COLO668 (cell line): ENCODE results near the gene METTL25B.
"Not testable (repeated sequence)": the region's sequence is repeated elsewhere in the genome, so short reads cannot be mapped to it uniquely, and the experiment has no call there.

Experiments used
- DNase-seq: peaks from one replicate; lab custom pipeline; 2025; ENCODE audit not compliant: unreplicated experiment; lab: John Stamatoyannopoulos, UW

The METTL25B gene

GRCh38 chr1:156747742-156748669 is 19.7 kb downstream of the METTL25B start:
- no peak for DNase-seq

DNA sequence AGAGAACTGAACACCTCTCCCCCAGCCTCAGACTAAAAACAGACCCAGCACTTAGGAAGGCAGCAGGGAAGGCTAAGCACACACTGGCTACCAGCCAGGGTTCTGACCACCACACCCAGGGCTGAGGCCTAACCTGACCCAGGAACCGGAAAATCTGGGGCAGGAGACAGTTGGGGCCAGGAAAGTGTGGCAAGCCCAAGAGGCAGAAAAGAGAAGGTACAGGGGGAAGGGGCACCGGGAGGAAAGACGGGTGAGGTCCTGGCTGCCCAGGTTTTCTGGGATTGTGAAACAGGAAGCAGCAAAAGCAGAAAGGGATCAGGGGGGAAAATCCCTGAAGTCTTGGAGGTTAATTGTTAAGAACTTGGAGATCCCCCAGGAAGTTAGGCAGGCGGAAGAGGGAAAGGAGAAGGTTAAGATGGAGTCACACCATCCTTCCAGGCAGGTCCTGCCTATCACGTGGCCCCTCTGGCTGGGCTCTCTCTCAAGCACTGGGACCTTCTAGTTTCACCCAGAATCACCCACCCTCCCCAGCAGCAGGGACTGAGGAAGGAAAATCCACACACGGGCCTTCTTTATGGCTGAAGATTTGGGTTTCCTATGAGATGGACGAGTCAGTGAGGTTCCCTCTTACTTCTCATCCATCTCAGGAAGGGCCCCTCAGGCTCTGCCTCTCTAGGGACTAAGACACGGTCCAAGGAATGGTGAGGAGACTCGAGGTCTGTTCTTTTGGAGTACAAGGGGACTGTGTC is 20.6 kb downstream of the METTL25B start:
- DNase-seq = peak; percentile 40

DNA sequence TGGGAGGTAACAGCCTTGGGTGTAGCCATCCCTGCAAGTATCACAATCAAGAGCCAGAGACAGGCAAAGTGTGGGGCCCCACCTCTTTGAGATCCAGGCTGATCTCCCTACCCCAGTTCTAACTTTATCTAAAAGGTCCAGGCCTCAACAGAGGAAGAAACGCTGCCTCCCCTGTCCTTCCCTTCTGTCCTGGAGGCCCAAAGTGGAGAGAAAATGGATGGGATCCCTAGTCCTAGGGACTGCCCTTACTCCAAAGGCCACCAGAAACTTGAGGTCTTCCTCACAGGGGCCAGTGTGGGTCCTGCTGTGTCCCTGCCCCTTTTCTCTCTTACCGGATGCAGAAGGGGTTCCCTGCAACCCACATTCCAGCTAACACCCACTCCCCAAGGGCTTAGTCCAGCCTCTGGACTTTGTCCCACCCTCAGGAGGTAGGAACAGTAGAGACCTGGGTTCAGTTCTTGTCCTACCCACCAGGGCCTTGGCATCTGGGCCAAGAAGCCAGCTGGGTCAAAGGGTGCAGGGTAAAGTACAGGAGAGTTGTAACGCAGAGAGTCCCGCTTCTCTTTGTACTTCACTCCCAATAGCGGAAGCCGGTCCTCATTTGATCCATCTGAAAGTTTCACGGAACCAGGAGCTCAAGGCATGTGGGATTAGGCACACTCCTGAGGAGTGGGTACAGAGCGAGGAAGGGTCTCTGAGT is 21.3 kb downstream of the METTL25B start:
- DNase-seq = no peak

DNA sequence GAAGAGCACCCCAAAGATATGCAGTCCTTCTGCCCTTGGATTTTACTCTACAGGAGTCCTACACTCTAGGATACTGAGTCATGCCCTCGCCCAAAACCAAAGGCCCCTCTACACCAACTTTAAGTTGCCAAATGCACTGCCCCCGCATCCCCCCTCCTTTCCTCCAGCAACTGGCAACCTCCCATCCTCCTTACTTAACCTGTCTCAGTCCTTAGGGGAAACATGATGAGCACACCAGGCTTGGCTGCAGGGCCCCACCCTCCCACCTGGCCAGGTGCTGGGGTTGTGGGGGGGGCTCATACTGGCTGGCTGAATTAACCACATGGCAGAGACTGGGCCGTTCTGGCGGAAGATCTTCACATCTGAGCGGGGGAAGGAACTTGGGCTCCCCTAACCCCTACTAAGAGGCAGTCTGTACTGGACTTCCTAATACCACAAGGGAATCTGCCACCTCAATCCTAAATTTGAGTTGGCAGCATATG is 22.0 kb downstream of the METTL25B start:
- DNase-seq = peak; percentile 83

GRCh38 chr1:156750711-156751450 is 22.6 kb downstream of the METTL25B start:
- DNase-seq = peak; percentile 79

DNA sequence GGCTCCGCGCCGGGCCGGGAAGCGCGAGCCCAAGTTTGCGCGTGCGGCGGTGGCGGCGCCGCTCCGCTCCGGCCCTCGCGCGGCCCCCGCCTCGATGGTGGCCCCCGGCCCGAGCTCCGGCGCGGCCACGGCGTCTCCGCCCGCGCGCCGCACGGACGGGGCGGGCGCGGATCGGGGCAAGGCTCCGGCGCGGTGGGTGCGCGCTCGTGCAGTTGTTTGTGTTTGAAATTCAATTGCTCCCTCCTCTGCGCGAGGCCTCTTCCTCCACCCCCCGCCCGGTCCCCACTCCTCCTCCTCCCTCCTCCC is 23.1 kb downstream of the METTL25B start, which contains the start of gene HDGF:
Gene HDGF (minus strand): TSS at position 225 of the 306 bp plus-strand sequence. CDS start 246 bp downstream, outside the sequence.
- no peak for DNase-seq

DNA sequence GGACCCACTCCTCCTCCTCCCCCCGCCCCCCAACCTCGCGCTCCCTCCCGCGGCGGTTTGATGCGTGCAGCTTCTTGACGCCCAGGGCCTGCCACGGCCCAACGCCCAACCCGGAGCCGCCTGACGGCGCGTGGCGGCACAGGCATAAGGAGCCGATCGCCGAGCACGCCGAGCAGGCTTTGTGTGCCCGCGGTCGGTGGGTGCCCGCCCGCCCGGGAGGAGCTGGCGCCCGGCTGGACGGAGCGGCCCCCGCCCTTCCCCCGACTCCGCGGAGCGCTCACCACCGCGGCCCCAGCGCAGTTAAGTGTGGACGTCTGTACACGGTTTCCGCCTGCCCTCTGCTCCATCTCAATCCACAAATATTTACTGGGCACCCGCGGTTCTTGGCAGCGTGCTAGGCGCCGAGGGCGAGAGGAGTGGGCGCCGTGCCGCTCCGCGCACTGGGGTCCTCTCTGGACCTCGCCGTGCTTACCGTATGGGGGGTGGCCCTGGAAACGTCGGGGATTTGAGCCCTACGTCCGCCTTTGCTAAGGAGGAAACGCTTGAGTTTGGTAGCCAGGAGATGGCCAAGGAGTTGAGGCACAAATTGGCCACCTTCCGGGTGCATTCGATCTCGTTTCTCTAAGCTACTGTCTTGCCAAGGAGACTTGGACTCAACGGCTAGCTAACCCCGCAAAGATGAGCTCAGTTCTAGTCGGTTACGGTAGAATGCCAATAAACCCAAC is 23.6 kb downstream of the METTL25B start:
- peak; percentile 99 for DNase-seq

- DNase-seq = no peak
Measured at GRCh38 chr1:156752843-156753482, 24.7 kb downstream of the METTL25B start.

GRCh38 chr1:156754219-156754618 is 25.9 kb downstream of the METTL25B start:
- DNase-seq = no peak

DNA sequence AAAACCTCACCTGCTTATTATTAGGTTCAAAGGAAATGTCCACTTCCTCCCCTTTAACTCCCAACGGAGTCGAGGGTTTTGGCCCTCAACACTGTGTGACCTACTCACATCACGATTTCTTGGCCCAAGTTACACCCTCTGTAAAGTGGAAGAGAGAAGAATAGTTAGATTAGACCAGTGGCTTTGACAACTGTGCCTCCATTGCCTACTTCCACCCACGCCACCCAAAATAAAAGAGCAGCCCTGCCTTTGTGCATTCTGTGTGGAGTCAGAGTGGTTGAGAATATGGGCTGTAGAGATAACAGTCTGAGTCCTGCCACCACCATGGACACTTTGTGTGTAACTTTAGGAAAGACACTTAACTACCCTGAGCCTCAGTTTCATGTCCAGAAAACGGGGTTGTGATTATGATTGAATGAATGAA is 27.3 kb downstream of the METTL25B start:
- no peak for DNase-seq

DNA sequence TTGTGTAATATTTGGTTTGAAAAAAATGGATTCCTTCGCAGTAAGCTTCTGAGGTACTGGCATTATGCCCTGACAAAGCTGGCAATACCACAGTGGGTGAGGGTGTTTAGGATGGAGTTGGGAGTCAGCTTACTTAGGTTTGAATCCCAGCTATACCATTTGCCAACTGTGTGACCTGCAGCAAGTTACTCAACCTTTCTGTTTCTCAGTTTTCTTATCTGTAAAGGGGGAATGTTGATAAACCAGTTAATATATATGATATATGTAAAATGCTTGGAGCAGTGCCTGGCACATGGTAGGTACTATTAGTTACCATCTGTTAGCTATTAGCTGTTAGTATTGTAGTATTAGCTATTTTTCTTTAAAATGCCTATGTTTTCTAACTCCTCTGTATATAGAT is 28.1 kb downstream of the METTL25B start:
- DNase-seq = no peak

DNA sequence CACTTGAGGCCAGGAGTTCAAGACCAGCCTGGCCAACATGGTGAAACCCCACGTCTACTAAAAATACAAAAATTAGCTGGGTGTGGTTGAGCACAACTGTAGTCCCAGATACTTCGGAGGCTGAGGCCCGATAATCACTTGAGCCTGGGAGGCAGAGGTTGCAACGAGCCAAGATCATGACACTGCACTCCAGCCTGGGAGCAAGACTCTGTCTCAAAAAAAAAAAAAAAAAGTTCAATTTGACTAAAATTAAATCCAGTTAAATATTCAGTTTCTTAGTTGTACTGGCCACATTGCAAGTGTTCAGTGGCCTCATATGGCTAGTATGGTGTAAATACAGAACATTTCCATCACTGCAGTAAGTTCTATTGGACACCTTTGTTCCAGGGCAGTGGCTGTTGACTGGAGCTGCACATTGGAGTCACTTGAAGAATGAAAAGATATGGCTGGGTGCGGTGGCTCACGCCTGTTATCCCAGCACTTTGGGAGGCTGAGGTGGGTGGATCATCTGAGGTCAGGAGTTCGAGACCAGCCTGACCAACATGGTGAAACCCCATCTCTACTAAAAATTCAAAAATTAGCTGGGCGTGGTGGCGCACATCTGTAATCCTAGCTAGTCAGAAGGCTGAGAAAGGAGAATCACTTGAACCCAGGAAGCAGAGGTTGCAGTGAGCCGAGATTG is 29.4 kb downstream of the METTL25B start:
- not testable (repeated sequence) for DNase-seq

- DNase-seq = peak; percentile 33
Measured at GRCh38 chr1:156760092-156760795, 32.0 kb downstream of the METTL25B start.

DNA sequence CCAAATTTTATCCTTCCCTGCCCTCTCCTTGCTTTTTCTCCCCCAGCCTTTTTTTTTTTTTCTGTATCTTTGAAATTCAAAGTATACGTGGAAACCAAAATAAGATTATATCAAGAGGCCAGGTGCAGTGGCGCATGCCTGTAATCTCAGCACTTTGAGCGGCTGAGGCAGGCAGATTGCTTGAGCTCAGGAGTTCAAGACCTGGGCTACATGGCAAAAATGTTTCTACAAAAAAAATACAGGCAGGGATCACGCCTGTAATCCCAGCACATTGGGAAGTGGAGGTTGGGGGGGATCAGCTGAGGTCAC is 32.5 kb downstream of the METTL25B start:
- no peak for DNase-seq

GRCh38 chr1:156765136-156765535 is 36.9 kb downstream of the METTL25B start:
- not testable (repeated sequence) for DNase-seq

GRCh38 chr1:156765666-156766065 is 37.4 kb downstream of the METTL25B start:
- no peak for DNase-seq

DNA sequence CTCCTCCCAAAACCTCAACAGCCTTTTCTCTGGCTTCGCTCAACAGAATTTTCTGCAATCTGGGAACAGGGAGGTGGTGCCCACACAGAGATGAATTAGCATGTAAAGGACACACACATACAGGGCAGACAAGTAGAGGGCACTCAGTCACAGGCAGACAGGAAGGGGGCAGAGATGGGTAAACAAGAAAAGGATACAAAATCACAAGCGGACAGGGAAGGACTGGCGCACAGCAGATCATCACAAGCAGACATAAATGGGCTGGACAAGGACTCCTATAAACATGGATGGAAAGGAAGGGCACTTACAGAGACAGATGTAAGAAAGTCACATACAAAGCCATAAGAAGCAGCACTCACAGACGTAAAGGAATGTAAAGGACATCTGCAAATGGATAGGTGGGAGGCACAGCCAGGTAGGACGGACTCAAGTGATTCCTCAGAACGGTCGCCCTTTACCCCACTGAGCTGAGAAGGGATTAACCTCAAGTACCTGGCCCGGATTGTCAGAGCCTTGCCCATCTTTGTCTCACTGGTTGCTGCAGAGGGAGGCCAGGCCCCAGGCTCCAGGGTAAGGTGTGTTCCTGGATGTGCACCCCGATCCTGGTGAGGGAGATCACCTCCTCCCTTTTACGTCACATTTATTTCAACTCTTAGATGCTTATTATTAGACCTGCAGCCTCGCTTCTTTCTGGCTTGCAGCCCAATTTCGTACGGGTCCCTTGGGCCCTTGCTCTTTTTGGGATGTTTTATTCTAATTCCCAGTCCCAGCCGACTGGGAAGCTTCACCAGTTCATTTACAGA is 38.2 kb downstream of the METTL25B start:
- DNase-seq = peak; percentile 34
